Measurements from ENCODE around the gene MACO1. TPM values are rescaled to one million over a fixed set of nuclear protein-coding genes. Genes with fewer than 3 reads are reported as not detected.

Gene MACO1
- total RNA-seq, 1 experiment from 2014 or later, result 9.8 TPM

GRCh38 chr1:25520446-25521061 lies 89.9 kb downstream of the MACO1 start (continued):
- TF ChIP-seq, protein P1, sequence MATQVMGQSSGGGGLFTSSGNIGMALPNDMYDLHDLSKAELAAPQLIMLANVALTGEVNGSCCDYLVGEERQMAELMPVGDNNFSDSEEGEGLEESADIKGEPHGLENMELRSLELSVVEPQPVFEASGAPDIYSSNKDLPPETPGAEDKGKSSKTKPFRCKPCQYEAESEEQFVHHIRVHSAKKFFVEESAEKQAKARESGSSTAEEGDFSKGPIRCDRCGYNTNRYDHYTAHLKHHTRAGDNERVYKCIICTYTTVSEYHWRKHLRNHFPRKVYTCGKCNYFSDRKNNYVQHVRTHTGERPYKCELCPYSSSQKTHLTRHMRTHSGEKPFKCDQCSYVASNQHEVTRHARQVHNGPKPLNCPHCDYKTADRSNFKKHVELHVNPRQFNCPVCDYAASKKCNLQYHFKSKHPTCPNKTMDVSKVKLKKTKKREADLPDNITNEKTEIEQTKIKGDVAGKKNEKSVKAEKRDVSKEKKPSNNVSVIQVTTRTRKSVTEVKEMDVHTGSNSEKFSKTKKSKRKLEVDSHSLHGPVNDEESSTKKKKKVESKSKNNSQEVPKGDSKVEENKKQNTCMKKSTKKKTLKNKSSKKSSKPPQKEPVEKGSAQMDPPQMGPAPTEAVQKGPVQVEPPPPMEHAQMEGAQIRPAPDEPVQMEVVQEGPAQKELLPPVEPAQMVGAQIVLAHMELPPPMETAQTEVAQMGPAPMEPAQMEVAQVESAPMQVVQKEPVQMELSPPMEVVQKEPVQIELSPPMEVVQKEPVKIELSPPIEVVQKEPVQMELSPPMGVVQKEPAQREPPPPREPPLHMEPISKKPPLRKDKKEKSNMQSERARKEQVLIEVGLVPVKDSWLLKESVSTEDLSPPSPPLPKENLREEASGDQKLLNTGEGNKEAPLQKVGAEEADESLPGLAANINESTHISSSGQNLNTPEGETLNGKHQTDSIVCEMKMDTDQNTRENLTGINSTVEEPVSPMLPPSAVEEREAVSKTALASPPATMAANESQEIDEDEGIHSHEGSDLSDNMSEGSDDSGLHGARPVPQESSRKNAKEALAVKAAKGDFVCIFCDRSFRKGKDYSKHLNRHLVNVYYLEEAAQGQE (IDR thresholded peaks at IDR 0.05; ENCODE audit: low read depth), result no peak

DNA sequence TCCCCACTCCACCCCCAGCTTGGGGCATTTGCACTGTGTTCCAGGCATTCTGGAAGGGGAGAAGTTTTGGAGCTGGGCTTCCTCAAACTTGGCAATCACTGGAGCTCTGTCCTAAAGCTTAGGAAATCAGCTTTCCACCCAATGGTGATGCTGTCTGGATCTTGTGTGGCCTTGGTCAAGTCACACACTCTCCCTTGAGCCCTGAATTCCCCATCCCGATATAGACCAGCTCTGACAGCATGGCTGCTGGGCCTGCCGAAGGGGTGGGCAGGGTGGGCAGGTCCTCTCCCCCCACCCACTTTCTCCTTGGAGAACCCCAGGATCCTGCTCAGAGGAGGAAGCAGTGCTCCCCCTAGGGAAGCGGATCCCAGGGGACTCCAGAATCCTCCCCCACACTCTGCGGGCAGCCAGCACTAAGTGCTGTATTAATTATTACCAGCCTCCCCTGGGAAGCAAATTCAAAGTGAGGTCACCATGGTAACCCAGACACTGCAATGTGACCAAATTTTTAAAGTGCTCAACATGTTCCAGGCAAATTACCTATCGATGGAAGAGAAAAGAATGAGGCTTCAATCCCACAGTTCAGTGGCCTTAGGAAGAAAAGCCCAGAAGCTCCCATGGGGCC lies 91.4 kb downstream of the MACO1 start:
- no peaks in the 10 kb centered on the region for H3K4me1 ChIP-seq (ENCODE audit: control insufficient read depth in 1 of 2, insufficient read depth in 2 of 2, low read length in 2 of 2)
- DNase-seq (ENCODE audit: low read depth, low spot score), result no peak
- no peak overlapping the region for H3K9ac ChIP-seq (ENCODE audit: low read length)
- no peak for ATAC-seq
- no peak overlapping the region for H2AFZ ChIP-seq (ENCODE audit: low read depth, low read length, poor library complexity, severe bottlenecking)
- intact Hi-C loops (cut with micrococcal nuclease), result no loop called here
- no peaks in the 10 kb centered on the region for H3K27me3 ChIP-seq (ENCODE audit: insufficient read depth, low read length)
- RAD21 ChIA-PET (ENCODE audit: low non-redundant PET in 1 of 2, low total read pairs in 2 of 2, uncharacterized antibody in 2 of 2, unreplicated experiment in 2 of 2), result no interaction called here
- H3K4me3 ChIP-seq (replicated peaks in 1 of 2; ENCODE audit: low read depth in 1 of 2, low read length in 2 of 2), result no peak overlapping the region
- H3K9me2 ChIP-seq (ENCODE audit: insufficient read depth), result no peaks in the 10 kb centered on the region
- no peaks in the 10 kb centered on the region for H3K79me2 ChIP-seq (ENCODE audit: insufficient read depth, low read length)
- H3K4me2 ChIP-seq (ENCODE audit: low read length), result no peak overlapping the region
- TF ChIP-seq JUND (IDR thresholded peaks at IDR 0.05) (no peak), CEBPB (IDR thresholded peaks at IDR 0.05; ENCODE audit: low read depth) (no peak), POLR2A (IDR thresholded peaks at IDR 0.05; ENCODE audit: borderline replicate concordance, extremely low read depth, insufficient read depth, insufficient read length) (no peak), CBX3 (IDR thresholded peaks at IDR 0.05; ENCODE audit: low read depth) (no peak), SIN3A (IDR thresholded peaks at IDR 0.05; ENCODE audit: low read depth) (no peak), SRF (IDR thresholded peaks at IDR 0.05; ENCODE audit: low read depth) (no peak), RAD21 (IDR thresholded peaks at IDR 0.05; ENCODE audit: low read depth) (no peak), POLR2AphosphoS5 (IDR thresholded peaks at IDR 0.05; ENCODE audit: low read depth, low read length) (no peak), EZH2phosphoT487 (IDR thresholded peaks at IDR 0.05; ENCODE audit: borderline replicate concordance) (no peak), FOSL1 (IDR thresholded peaks at IDR 0.05; ENCODE audit: low read depth) (no peak), YY1 (IDR thresholded peaks at IDR 0.05; ENCODE audit: extremely low read depth, insufficient replicate concordance, low read depth, low read length) (no peak)
- TF ChIP-seq, protein P1 (IDR thresholded peaks at IDR 0.05; ENCODE audit: low read depth), result no peak
- TF ChIP-seq, protein P2, sequence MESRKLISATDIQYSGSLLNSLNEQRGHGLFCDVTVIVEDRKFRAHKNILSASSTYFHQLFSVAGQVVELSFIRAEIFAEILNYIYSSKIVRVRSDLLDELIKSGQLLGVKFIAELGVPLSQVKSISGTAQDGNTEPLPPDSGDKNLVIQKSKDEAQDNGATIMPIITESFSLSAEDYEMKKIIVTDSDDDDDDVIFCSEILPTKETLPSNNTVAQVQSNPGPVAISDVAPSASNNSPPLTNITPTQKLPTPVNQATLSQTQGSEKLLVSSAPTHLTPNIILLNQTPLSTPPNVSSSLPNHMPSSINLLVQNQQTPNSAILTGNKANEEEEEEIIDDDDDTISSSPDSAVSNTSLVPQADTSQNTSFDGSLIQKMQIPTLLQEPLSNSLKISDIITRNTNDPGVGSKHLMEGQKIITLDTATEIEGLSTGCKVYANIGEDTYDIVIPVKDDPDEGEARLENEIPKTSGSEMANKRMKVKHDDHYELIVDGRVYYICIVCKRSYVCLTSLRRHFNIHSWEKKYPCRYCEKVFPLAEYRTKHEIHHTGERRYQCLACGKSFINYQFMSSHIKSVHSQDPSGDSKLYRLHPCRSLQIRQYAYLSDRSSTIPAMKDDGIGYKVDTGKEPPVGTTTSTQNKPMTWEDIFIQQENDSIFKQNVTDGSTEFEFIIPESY (IDR thresholded peaks at IDR 0.05; ENCODE audit: extremely low read depth, insufficient replicate concordance, low read length), result no peak
- POLR2A ChIA-PET, result interaction anchor here (0.7 kb wide), 1 partner anchor 265 kb away, joined by 4 read pairs; no protein-coding TSS in a partner anchor
- H4K20me1 ChIP-seq (ENCODE audit: insufficient read depth), result no peaks in the 10 kb centered on the region
- no peaks in the 10 kb centered on the region for H3K36me3 ChIP-seq (ENCODE audit: control insufficient read depth in 1 of 2, insufficient read depth in 2 of 2, low read length in 2 of 2)
- no peak overlapping the region for H3K27ac ChIP-seq (ENCODE audit: low read depth, low read length)
- no TSS peak for BruUV-seq (replicated peaks)
- peaks cover 0 to 5% of the 10 kb centered on the region in 2 experiments; a peak in 1 of 4 replicates for H3K9me3 ChIP-seq (ENCODE audit: control insufficient read depth in 1 of 2, insufficient read depth in 1 of 2, low read depth in 1 of 2, low read length in 2 of 2)
- CTCF ChIA-PET, result interaction anchor here (1.0 to 1.3 kb wide), 2 partner anchors 92 to 288 kb away, joined by 3 to 4 read pairs; no protein-coding TSS in a partner anchor
